ENCODE results near the gene CSMD2.

- TF ChIP-seq CTCF (IDR thresholded peaks at IDR 0.05), result no peak
- no peak for TF ChIP-seq GATA2 (CRISPR knock-in tag; IDR thresholded peaks at IDR 0.05)
- TF ChIP-seq POLR2AphosphoS5 (IDR thresholded peaks at IDR 0.05; ENCODE audit: low read depth, low read length), result no peak
Measured at GRCh38 chr1:34153246-34153645, 11.8 kb downstream of the CSMD2 start.
